Measurements from ENCODE around the gene DGKQ. TPM values are rescaled to one million over a fixed set of nuclear protein-coding genes. Genes with fewer than 3 reads are reported as not detected.

The DGKQ gene
- total RNA-seq, 1 donor = 11.2 TPM

- no peak overlapping the region for H3K4me3 ChIP-seq (ENCODE audit: low read depth, low read length)
- DNase-seq (ENCODE audit: low read depth) = no peak
- no peak for TF ChIP-seq CTCF (IDR thresholded peaks at IDR 0.05; ENCODE audit: insufficient read depth, low read depth, low read length)
These were observed 14.6 kb downstream of the DGKQ start for GRCh38 chr4:958696-959337.

GRCh38 chr4:958314-958665, 15.1 kb downstream of the DGKQ start:
- no peak for DNase-seq (ENCODE audit: low read depth)
- TF ChIP-seq CTCF (IDR thresholded peaks at IDR 0.05; ENCODE audit: insufficient read depth, low read depth, low read length) = no peak
- H3K4me3 ChIP-seq (ENCODE audit: low read depth, low read length) = no peak overlapping the region

- TF ChIP-seq CTCF (IDR thresholded peaks at IDR 0.05; ENCODE audit: insufficient read depth, low read depth, low read length) = no peak
- no peak overlapping the region for H3K4me3 ChIP-seq (ENCODE audit: low read depth, low read length)
- DNase-seq (ENCODE audit: low read depth) = no peak
These were observed 15.6 kb downstream of the DGKQ start for GRCh38 chr4:957581-958313.

GRCh38 chr4:957231-957580, 16.2 kb downstream of the DGKQ start:
- no peak for TF ChIP-seq CTCF (IDR thresholded peaks at IDR 0.05; ENCODE audit: insufficient read depth, low read depth, low read length)
- no peak overlapping the region for H3K4me3 ChIP-seq (ENCODE audit: low read depth, low read length)
- DNase-seq (ENCODE audit: low read depth) = no peak

- no peak overlapping the region for H3K4me3 ChIP-seq (ENCODE audit: low read depth, low read length)
- DNase-seq (ENCODE audit: low read depth) = no peak
- TF ChIP-seq CTCF (IDR thresholded peaks at IDR 0.05; ENCODE audit: insufficient read depth, low read depth, low read length) = no peak
These were observed 16.7 kb downstream of the DGKQ start for GRCh38 chr4:956531-957230.

GRCh38 chr4:955931-956381, 17.4 kb downstream of the DGKQ start:
- DNase-seq (ENCODE audit: low read depth) = no peak
- no peak overlapping the region for H3K4me3 ChIP-seq (ENCODE audit: low read depth, low read length)
- no peak for TF ChIP-seq CTCF (IDR thresholded peaks at IDR 0.05; ENCODE audit: insufficient read depth, low read depth, low read length)

All from fibroblast of villous mesenchyme (primary cell).